GM23338 (cell line): Measurements from ENCODE around the gene KAZN.

Source experiments
- CREB1 ChIP-seq: fragments of 250-450 bp; sonication (Bioruptor Pico); IDR thresholded peaks from 2 replicates; pipeline ENCODE4 v1.5.0; 2020; ENCODE audit warnings: low read depth, mild to moderate bottlenecking, moderate library complexity
- EZH2 ChIP-seq: fragments of 200-600 bp; sonication (generic); IDR thresholded peaks from one replicate; pipeline ENCODE4 v1.8.0; 2017; ENCODE audit warnings: antibody characterized with exemption, mild to moderate bottlenecking, low read depth; ENCODE audit not compliant: unreplicated experiment
- EZH2phosphoT487 ChIP-seq: fragments of 200-600 bp; sonication (generic); IDR thresholded peaks from one replicate; pipeline ENCODE4 v1.8.1; 2018; ENCODE audit warnings: antibody characterized with exemption; ENCODE audit not compliant: unreplicated experiment
- POLR2AphosphoS5 ChIP-seq: IDR thresholded peaks from 2 replicates; pipeline ENCODE4 v1.6.1; 2016; ENCODE audit warnings: antibody characterized with exemption, low read depth
- TF ChIP-seq, protein P1 (sequence below), 2 experiments: fragments of 200-600 bp in 1 of 2; sonication (generic) in 1 of 2; conservative IDR thresholded peaks; 2 replicates each; pipeline versions ENCODE4 v1.5.1 to v1.6.1; 2016 to 2017; ENCODE audit warnings: antibody characterized with exemption in 2 of 2, low read depth in 2 of 2, mild to moderate bottlenecking in 2 of 2, moderate library complexity in 1 of 2
- TF ChIP-seq, protein P2 (sequence below): IDR thresholded peaks from one replicate; pipeline ENCODE4 v1.6.1; 2018; ENCODE audit warnings: antibody characterized with exemption; ENCODE audit not compliant: unreplicated experiment

DNA sequence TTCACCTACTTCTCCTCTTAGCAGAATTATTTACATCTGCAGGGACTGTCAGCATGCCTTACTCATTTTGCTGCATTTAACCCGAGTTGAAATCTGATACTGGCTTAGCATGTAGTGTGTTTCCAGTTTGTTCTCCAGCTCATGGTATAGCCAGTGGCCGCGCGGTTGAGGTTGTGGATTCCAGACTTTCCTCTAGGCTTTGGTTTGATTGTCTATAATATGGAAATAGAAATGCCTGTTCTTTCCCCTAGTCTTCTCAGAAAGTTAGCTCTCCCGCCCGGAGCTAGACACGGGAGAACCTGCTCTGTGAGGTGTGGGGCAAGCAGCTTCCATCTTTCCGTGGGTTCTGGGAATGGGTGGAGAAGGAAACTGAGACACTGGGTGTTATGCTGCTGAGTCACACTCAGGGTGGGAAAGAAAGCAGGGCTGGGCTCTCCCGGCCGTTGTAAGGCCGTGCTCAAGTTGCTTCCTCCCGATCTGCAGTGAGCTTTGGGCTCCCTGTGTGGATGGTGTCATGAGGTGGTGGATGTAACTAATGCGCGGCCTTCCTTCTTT lies 348.3 kb downstream of the KAZN start:
- TF ChIP-seq, protein P1, sequence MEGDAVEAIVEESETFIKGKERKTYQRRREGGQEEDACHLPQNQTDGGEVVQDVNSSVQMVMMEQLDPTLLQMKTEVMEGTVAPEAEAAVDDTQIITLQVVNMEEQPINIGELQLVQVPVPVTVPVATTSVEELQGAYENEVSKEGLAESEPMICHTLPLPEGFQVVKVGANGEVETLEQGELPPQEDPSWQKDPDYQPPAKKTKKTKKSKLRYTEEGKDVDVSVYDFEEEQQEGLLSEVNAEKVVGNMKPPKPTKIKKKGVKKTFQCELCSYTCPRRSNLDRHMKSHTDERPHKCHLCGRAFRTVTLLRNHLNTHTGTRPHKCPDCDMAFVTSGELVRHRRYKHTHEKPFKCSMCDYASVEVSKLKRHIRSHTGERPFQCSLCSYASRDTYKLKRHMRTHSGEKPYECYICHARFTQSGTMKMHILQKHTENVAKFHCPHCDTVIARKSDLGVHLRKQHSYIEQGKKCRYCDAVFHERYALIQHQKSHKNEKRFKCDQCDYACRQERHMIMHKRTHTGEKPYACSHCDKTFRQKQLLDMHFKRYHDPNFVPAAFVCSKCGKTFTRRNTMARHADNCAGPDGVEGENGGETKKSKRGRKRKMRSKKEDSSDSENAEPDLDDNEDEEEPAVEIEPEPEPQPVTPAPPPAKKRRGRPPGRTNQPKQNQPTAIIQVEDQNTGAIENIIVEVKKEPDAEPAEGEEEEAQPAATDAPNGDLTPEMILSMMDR (conservative IDR thresholded peaks at IDR 0.05; ENCODE audit: low read depth in 2 of 2): no peak
- TF ChIP-seq POLR2AphosphoS5: no peak
- TF ChIP-seq EZH2: no peak
- TF ChIP-seq, protein P2, sequence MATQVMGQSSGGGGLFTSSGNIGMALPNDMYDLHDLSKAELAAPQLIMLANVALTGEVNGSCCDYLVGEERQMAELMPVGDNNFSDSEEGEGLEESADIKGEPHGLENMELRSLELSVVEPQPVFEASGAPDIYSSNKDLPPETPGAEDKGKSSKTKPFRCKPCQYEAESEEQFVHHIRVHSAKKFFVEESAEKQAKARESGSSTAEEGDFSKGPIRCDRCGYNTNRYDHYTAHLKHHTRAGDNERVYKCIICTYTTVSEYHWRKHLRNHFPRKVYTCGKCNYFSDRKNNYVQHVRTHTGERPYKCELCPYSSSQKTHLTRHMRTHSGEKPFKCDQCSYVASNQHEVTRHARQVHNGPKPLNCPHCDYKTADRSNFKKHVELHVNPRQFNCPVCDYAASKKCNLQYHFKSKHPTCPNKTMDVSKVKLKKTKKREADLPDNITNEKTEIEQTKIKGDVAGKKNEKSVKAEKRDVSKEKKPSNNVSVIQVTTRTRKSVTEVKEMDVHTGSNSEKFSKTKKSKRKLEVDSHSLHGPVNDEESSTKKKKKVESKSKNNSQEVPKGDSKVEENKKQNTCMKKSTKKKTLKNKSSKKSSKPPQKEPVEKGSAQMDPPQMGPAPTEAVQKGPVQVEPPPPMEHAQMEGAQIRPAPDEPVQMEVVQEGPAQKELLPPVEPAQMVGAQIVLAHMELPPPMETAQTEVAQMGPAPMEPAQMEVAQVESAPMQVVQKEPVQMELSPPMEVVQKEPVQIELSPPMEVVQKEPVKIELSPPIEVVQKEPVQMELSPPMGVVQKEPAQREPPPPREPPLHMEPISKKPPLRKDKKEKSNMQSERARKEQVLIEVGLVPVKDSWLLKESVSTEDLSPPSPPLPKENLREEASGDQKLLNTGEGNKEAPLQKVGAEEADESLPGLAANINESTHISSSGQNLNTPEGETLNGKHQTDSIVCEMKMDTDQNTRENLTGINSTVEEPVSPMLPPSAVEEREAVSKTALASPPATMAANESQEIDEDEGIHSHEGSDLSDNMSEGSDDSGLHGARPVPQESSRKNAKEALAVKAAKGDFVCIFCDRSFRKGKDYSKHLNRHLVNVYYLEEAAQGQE: no peak
- TF ChIP-seq EZH2phosphoT487: no peak
- no peak for TF ChIP-seq CREB1 (CRISPR knock-in tag)
